Activated CD8-positive, alpha-beta T cell treated with anti-CD3 and anti-CD28 coated beads for 36 hours (primary cell): ENCODE measurements around the gene RXFP3. TPM values are rescaled to one million over a fixed set of nuclear protein-coding genes. Genes with fewer than 3 reads are reported as not detected.

ENCODE experiments used
- ATAC-seq: fragments of 200-7000 bp; cut with Tn5 transposase; one replicate; pipeline ENCODE4 v1.10.0; 2021; ENCODE audit warnings: mild to moderate bottlenecking, moderate library complexity
- CTCF ChIA-PET: fragments of 350-600 bp; sonication (Branson Sonifier 250); formaldehyde crosslinking; loops from one replicate; lab custom pipeline; 2021; ENCODE audit warnings: antibody characterized with exemption; lab: Charles Lee
- POLR2A ChIA-PET: fragments of 350-600 bp; sonication (Branson Sonifier 250); formaldehyde crosslinking; loops from one replicate; lab custom pipeline; 2021; ENCODE audit warnings: antibody characterized with exemption; lab: Charles Lee
- DNase-seq: peaks from one replicate; pipeline ENCODE4 v3.0.0-alpha.2; 2020
- H3K27ac Mint-ChIP-seq: one replicate; pipeline ENCODE4 v1.8.0; 2021; ENCODE audit warnings: mild to moderate bottlenecking, mixed read lengths
- H3K27me3 Mint-ChIP-seq: one replicate; pipeline ENCODE4 v1.8.0; 2021; ENCODE audit warnings: mixed read lengths
- H3K36me3 Mint-ChIP-seq: one replicate; pipeline ENCODE4 v1.8.0; 2021; ENCODE audit warnings: low read depth, mixed read lengths
- H3K4me1 Mint-ChIP-seq: one replicate; pipeline ENCODE4 v1.8.0; 2021; ENCODE audit warnings: low read depth, mixed read lengths
- H3K4me3 Mint-ChIP-seq: one replicate; pipeline ENCODE4 v1.8.0; 2021; ENCODE audit warnings: mild to moderate bottlenecking, moderate library complexity, mixed read lengths
- H3K9me3 Mint-ChIP-seq: one replicate; pipeline ENCODE4 v1.8.0; 2021; ENCODE audit warnings: mixed read lengths
- CTCF ChIP-seq: fragments of 200-600 bp; IDR thresholded peaks from one replicate; pipeline ENCODE4 v1.8.0; 2022; ENCODE audit warnings: antibody characterized with exemption, mild to moderate bottlenecking
- intact Hi-C: fragments of 100-400 bp; cut with micrococcal nuclease; formaldehyde crosslinking; loops from one replicate; pipeline ENCODE4 v1.10.0; 2022
- total RNA-seq, 2 experiments: library from RNA; stranded (reverse); gene quantifications; one replicate each; pipeline ENCODE4 v1.2.3, GENCODE V29; 2021

Gene RXFP3
- total RNA-seq, 2 experiments from 2014 or later: not detected

GRCh38 chr5:33969572-33970452 lies 33.6 kb downstream of the RXFP3 start:
- intact Hi-C loops: no loop called here
- DNase-seq: peak; percentile 15
- Mint-ChIP-seq H3K36me3 (no peaks in the 10 kb centered on the region), H3K9me3 (no peaks in the 10 kb centered on the region), H3K4me3 (no peak overlapping the region), H3K27ac (no peak overlapping the region), H3K27me3 (no peaks in the 10 kb centered on the region), H3K4me1 (peaks cover 14% of the 10 kb centered on the region)
- CTCF ChIA-PET: interaction anchor here (0.6 to 3.3 kb wide), 21 partner anchors 9 to 539 kb away, joined by 3 to 26 read pairs (median 4); partner anchors contain the start of gene RXFP3
- POLR2A ChIA-PET: no interaction called here
- peak; percentile 50 for TF ChIP-seq CTCF
- ATAC-seq: peak; percentile 69

DNA sequence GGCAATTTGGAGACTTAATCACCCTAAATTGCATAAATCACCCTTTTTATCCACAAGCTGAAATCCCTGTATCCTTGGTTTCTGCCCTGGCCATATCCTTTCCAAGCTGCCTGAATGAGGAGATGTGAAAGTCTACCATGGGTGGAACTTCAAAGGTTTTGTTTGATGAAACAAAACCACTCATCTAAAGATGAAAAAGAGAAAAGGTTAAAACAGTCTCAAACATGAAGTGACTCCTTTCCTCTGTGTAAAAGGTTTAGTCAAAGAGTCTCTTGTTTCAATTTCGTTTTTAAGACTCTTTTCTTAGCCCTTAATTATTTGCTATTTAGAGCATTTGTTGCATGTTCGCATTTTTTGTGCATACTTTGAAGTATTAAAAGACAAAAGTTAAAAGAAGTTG lies 37.1 kb downstream of the RXFP3 start:
- no peak for TF ChIP-seq CTCF
- DNase-seq: no peak
- CTCF ChIA-PET: no interaction called here
- H3K4me3 Mint-ChIP-seq: no peak overlapping the region
- intact Hi-C loops: no loop called here
- H3K27me3 Mint-ChIP-seq: peaks cover 1% of the 10 kb centered on the region
- no peaks in the 10 kb centered on the region for H3K36me3 Mint-ChIP-seq
- POLR2A ChIA-PET: no interaction called here
- ATAC-seq: peak; percentile 64
- H3K9me3 Mint-ChIP-seq: no peaks in the 10 kb centered on the region
- no peak overlapping the region for H3K27ac Mint-ChIP-seq
- peaks cover 10% of the 10 kb centered on the region for H3K4me1 Mint-ChIP-seq

DNA sequence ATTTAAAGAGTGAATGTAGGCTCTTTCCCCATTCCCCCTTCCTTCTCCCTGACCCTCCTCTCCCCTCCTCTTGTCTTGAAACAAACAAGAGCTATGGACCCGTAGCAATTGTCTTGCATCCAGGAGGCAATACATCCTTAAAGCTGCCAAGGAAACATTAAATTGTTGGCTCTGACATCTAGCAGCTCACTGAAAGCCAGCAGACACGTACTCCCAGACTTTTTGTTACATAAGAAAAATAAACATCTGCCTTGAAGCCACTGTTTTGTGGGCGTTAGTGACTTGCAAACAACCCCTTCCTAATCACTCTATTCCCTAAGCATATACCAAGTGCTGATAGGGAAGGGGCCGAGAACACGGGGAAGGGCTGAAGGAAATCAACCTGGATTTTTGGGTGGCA lies 39.7 kb downstream of the RXFP3 start:
- Mint-ChIP-seq H3K4me3 (no peak overlapping the region), H3K27ac (no peak overlapping the region), H3K36me3 (no peaks in the 10 kb centered on the region), H3K9me3 (no peaks in the 10 kb centered on the region), H3K4me1 (peaks cover 10% of the 10 kb centered on the region), H3K27me3 (peaks cover 1% of the 10 kb centered on the region)
- POLR2A ChIA-PET: no interaction called here
- intact Hi-C loops: no loop called here
- TF ChIP-seq CTCF: no peak
- CTCF ChIA-PET: no interaction called here
- DNase-seq (no peak), ATAC-seq (no peak)

- H3K9me3 Mint-ChIP-seq: no peaks in the 10 kb centered on the region
Measured at GRCh38 chr5:33976307-33976706, 40.1 kb downstream of the RXFP3 start.

More at GRCh38 chr5:33976307-33976706, 40.1 kb downstream of the RXFP3 start:
- Mint-ChIP-seq H3K27me3 (peaks cover 1% of the 10 kb centered on the region), H3K4me3 (no peak overlapping the region), H3K4me1 (peaks cover 10% of the 10 kb centered on the region), H3K36me3 (no peaks in the 10 kb centered on the region), H3K27ac (no peak overlapping the region)
- ATAC-seq (no peak), DNase-seq (no peak)
- POLR2A ChIA-PET: no interaction called here
- CTCF ChIA-PET: no interaction called here
- intact Hi-C loops: no loop called here
- TF ChIP-seq CTCF: no peak
